Measurements from ENCODE around the gene RNASEH2B.

RNASEH2B gene

DNA sequence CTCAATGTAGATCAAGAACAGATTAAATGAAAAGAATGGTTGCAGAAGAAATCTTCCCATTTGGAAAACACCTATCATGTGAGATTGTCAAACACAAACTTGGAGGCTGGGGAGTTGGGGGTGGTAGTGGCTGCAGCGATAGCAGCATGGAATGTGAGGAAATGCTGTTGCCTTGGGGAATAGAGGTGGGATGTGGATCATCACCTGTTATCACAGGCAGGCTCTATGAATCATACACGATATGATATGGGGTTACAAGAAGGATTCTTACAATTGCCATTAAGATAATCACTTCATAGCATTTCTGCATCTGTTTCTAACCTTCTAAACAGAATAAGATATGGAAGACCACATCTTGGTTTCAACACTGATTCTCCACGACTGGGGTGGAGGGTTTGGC lies 88.7 kb downstream of the RNASEH2B start:
- DNase-seq (ENCODE audit: low spot score), result no peak

DNA sequence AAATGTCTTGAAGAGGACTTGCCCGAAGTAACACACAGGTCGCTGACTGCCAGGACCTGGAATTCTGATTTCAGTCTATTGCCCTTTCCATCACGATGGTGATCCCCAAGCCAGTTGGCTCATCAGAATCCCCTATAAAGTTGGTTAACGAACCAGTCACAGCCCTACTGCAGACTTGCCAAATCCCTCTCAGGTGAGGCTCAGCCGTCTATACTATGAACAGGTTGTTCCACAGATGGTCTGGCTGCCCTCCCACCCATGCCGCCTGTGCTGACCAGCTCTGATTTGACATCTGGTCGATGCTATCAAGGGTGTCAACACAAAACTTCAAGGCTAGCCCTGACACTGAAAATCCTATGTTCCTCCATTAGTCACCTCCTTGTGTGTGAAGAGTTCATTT lies 90.0 kb downstream of the RNASEH2B start:
- DNase-seq (ENCODE audit: low spot score), result no peak

DNA sequence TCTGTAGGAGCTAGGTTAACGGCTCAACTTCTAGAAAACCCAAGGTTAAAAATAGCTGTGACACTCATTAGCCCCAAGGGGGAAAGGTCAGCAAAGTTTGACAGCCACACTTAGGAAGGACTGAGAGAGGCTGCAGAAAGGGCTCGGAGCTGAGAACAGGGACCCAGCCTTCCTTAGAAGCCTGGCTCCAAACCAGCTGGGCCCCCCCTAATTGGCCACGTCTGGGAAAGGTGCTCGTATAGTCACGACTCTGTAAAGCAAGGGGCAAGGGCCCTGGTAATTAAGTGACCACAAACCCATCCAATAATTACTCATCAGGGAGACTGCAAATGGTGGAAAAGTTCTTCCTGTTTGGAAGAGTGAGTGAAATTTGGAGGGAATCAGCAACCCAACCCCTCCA lies 90.5 kb downstream of the RNASEH2B start:
- no peak for DNase-seq (ENCODE audit: low spot score)

DNA sequence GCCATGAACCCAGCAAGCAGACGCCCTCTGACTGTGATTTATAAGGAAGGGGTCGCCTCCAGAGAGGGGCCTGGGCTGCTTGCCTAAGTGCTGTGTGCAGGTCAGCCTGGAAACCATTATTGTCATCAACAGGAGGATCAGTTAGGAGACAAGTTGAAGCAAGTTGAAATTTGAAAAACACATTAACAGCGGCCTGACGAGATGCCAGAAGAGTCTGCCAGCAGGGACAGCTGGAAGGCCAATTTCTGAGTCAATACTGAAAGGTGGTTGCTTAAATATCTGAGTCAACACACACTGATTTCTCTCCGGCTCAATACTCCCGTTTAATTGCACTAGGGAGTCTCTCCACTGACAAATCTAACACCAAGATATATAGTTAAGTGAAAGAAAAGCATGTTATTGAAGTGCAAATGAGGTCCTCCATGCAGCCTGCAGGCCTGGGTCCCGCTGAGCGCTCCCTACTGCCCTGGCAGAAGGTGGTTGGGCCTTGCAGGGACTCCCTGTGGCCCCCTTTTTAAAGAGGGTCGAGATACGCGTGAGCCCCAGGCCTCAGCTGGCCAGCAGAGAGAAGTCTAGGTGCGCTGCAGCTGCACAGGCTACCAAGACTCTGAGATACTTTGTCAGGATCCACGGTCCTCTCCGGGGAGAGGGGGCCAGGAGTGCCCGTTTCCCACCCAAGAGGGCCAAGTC lies 91.1 kb downstream of the RNASEH2B start:
- no peak for DNase-seq (ENCODE audit: low spot score)

DNA sequence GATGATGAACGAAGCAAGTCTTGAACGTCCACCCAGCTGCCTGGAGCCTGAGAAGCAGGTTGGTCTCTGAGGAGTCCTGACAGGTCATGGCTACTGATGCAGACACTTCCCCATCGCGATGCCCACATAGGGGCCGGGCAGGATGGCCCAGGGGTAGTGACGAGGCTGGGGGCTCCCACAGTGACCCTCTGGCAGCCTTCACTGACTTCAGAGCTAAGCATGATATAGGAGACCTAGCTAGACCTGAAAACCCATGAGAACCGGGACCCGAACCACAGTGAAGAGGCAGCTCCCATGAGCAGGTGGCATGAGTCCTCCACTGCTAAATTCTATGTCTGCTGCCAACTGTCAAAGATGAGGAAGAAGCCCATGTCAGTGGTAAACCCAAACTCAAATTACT lies 91.7 kb downstream of the RNASEH2B start:
- no peak for DNase-seq (ENCODE audit: low spot score)

DNA sequence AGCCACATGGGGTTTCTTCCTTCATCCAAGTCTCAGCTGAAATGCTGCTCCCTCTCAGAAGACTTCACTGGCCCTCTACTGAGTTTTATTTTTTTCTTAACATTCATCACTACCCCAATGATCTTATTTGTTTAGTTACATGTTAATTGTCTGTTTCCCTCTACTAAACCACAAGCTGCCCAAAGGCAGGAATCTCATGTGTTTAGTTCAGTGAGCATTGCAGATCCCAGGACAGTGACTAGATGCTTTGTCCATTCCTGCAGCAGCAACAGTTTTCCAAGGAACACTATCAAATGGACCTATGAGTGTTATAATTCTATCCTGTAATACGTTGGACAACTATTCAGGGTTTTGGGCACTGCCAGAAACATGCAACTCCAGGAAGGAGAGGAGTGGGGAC lies 93.1 kb downstream of the RNASEH2B start:
- no peak for DNase-seq (ENCODE audit: low spot score)

DNA sequence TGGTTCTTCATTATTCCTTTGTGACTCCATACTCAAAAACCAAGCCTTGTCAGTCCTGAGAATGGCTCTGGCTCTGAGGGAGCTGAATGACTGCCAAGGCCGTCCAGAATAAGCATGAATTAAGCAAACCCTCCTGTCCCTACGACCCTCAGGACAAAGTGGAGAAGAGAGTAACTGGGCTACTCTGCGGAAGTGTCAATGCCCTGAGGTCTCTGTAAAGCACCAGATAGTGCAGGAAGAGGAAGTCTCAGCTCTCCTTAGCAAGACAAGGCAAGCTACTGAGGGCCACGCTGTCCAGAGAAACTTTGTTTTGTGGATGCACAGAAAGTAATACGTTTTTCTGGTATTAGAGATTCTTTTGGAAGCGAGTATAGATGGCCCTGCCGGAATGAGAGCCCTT lies 94.1 kb downstream of the RNASEH2B start:
- DNase-seq (ENCODE audit: low spot score), result no peak

DNA sequence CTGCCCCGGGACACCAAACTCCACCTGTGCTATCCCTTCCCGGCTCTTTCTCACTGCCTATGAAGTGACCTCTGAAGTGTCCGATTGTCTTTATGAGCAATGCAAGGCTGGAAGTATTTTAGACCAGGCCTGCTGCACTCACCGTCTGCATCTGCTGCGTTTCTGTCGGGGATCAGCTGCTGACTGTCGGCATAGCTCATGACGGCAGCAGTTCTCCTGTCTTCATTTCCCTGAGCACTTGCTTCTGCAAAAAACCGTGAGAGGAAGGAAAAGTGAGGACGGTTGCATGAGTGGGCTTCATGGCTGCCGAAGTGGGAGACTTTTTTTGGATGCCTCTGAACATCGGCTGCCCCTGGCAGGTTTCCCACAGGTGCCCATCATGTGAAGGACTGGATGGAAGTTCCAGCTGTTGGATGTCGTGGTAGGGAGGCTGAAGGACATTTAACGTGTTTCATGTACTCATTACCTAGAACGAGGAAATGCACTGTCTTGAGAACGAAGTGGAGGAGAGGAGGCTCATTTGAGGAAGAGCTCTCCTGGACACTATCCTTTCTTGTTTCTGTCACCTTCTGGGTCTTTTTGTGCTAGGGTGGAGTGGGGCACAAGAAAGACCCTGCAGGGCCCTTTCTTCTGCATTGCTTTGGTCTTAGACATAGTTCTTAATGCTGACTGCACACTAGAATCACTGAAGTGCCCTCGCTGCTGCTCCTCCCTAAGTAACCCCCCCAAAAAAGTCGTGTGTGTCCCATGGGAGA lies 94.7 kb downstream of the RNASEH2B start:
- no peak for DNase-seq (ENCODE audit: low spot score)

DNA sequence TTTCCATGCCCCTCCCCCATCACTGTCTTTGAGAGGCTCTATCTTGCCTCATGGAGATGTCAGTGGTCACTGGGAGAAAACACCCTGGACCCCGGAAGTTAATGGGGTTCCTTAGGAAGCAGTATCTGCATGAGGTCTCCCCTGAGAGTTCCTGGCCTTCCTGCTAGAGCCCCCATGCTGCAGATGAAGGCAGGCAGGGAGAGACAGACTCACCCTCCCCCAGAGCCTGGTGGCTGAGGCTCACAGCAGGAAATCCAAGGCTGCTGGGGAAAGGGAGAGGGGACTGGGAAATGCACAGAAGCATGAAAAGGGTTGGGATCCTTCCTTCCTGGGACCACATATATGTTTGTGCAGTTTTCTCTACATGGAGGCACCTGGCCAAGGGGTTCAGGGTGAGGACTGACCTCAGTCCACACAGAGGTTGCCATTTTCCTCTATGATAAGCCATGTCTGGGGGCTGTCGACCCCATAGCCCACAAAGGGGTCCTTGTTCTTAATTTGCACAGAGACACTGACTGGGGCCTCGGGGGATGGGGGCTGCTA lies 95.4 kb downstream of the RNASEH2B start:
- no peak for DNase-seq (ENCODE audit: low spot score)

DNA sequence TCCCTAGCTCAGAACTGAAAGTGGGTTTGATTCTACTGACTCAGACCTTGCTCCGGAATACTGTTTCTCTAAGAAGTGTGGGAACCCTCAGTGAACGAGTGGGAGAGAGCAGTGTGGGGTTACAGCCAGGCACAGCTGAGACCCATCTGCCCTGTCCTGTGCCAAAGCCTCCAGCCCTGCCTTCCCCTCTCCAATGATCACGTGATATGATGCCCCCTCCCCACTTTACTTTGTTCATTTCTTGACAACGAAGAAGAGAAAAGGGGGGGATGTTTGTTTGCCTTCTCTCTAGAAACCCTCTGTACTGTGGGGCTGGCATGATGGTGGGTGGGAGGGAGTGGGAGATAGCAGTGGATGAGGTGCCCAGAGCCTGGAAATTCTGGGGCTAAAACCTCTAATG lies 96.0 kb downstream of the RNASEH2B start:
- DNase-seq (ENCODE audit: low spot score), result no peak
